SK-N-MC (cell line): ENCODE results near the gene SERPINB12.

Experiments
- DNase-seq: peaks from one replicate; pipeline ENCODE4 v3.0.0-alpha.2; 2011; ENCODE audit warnings: low read depth, low spot score
- H3K27ac ChIP-seq: fragments of 200-600 bp; sonication (generic); 2 replicates; pipeline ENCODE4 v1.5.1; 2016; ENCODE audit warnings: mixed run types
- H3K36me3 ChIP-seq: fragments of 200-600 bp; sonication (generic); 2 replicates; pipeline ENCODE4 v1.6.1; 2017; ENCODE audit warnings: antibody characterized with exemption, low read length, mixed read lengths; ENCODE audit not compliant: insufficient read depth
- H3K4me3 ChIP-seq: fragments of 200-600 bp; sonication (generic); 2 replicates; pipeline ENCODE4 v1.5.1; 2016
- H3K9ac ChIP-seq: fragments of 200-600 bp; sonication (generic); 2 replicates; pipeline ENCODE4 v1.8.0; 2017; ENCODE audit warnings: mixed run types, mixed read lengths; ENCODE audit not compliant: insufficient read length
- H3K9me3 ChIP-seq: fragments of 200-600 bp; sonication (generic); 2 replicates; pipeline ENCODE4 v1.6.1; 2017; ENCODE audit warnings: low read depth, mild to moderate bottlenecking, antibody characterized with exemption, low read length, moderate library complexity, mixed read lengths
- EZH2 ChIP-seq: fragments of 200-600 bp; sonication (generic); IDR thresholded peaks from one replicate; pipeline ENCODE4 v1.6.1; 2017; ENCODE audit warnings: antibody characterized with exemption
- FOXP2 ChIP-seq: optimal IDR thresholded peaks from 2 replicates; pipeline ENCODE3; 2011; ENCODE audit warnings: mild to moderate bottlenecking, moderate library complexity; ENCODE audit not compliant: insufficient read depth; ENCODE audit errors: extremely low read length, control extremely low read depth
- POLR2AphosphoS5 ChIP-seq: IDR thresholded peaks from 2 replicates; pipeline ENCODE4 v1.6.1; 2012; ENCODE audit warnings: mild to moderate bottlenecking, low read depth, low read length, borderline replicate concordance

The SERPINB12 gene

DNA sequence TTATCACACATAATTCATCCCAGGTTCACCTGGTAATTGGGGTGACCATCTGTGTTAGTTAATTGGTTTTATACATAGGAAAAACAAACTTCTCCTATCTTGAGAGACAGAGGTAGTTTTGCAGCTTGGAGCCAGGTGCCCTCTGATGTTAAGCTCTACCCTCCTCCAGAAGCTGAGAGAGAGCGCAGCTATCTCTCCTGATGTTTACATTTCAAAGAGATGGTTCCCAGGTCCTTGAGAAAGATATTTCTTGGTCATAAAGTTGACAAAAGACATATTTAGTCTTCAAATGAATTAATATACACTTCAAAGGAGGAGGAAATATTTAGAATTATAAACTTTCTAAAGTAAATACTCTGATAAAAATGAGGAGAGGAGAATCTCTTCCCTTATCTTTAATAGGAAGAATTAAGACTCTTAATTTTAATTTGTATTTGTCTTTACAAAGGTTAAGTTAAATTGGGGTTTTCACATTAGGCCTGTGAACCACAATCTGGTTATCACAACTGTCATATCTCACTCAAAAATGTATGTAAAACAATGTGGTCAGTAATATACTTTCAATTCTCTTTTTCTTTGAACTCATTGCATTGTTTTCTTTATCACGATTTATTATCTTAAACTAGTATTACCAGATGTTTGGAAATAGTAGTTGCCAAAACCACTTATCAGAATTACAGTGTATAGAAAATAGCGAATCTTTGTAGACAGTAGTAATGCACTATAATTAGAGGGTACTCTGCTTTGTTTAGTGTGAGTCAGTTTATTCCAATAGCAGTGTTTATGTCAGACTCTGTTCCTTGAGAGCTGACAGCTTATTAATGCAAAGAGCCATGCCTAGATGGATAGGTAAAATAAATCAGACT, 75.1 kb downstream of the SERPINB12 start:
- no peaks in the 10 kb centered on the region for H3K36me3 ChIP-seq
- DNase-seq = no peak
- H3K9ac ChIP-seq = no peak overlapping the region
- no peak for TF ChIP-seq EZH2
- TF ChIP-seq FOXP2 = no peak
- no peak for TF ChIP-seq POLR2AphosphoS5
- H3K27ac ChIP-seq = no peak overlapping the region
- no peak overlapping the region for H3K4me3 ChIP-seq
- H3K9me3 ChIP-seq = no peaks in the 10 kb centered on the region

DNA sequence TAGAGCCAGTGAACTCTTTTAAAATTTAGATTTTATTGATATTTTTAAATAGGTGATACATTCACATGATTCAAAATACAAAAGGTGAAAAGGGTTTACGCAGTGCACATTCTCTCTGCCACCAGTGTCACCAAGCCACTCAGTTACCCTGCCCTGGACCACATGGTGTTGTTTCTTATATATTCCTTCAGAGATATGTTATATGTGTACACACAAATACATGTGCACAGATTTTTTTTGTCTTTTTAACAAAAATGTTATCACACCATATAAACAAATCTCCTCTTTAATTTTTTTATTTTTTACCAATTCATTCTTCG, 75.7 kb downstream of the SERPINB12 start:
- H3K9me3 ChIP-seq = no peaks in the 10 kb centered on the region

More for the DNA sequence above, 75.7 kb downstream of the SERPINB12 start:
- DNase-seq = no peak
- Histone ChIP-seq H3K4me3 (no peak overlapping the region), H3K9ac (no peak overlapping the region), H3K36me3 (no peaks in the 10 kb centered on the region), H3K27ac (no peak overlapping the region)
- TF ChIP-seq POLR2AphosphoS5 = no peak
- no peak for TF ChIP-seq EZH2
- no peak for TF ChIP-seq FOXP2
